H9 (cell line): ENCODE measurements around the gene ZCWPW1. TPM values are rescaled to one million over a fixed set of nuclear protein-coding genes. Genes with fewer than 3 reads are reported as not detected.

Source experiments
- DNase-seq: peaks from one replicate; pipeline ENCODE4 v3.0.0-alpha.2; 2017
- H2AFZ ChIP-seq: one replicate; pipeline ENCODE4 v1.6.1; 2013; ENCODE audit warnings: mild to moderate bottlenecking, low read length, control low read depth, moderate library complexity
- H2AK5ac ChIP-seq: 2 replicates; pipeline ENCODE4 v1.6.1; 2013; ENCODE audit warnings: low read length, control low read depth, mixed read lengths; ENCODE audit not compliant: insufficient read length
- H2BK120ac ChIP-seq: one replicate; pipeline ENCODE4 v1.6.1; 2013; ENCODE audit warnings: low read depth, mild to moderate bottlenecking, low read length, control low read depth, inconsistent platforms; ENCODE audit not compliant: poor library complexity, severe bottlenecking
- H2BK12ac ChIP-seq: 2 replicates; pipeline ENCODE4 v1.6.1; 2013; ENCODE audit warnings: low read length, control low read depth, mixed read lengths, low read depth; ENCODE audit not compliant: insufficient read length
- H2BK15ac ChIP-seq: 2 replicates; pipeline ENCODE4 v1.6.1; 2013; ENCODE audit warnings: low read depth, low read length, control low read depth
- H2BK20ac ChIP-seq: one replicate; pipeline ENCODE4 v1.6.1; 2013; ENCODE audit warnings: low read depth, mild to moderate bottlenecking, low read length, control low read depth, inconsistent platforms; ENCODE audit not compliant: poor library complexity, severe bottlenecking
- H2BK5ac ChIP-seq: 2 replicates; pipeline ENCODE4 v1.6.1; 2013; ENCODE audit warnings: low read length, control low read depth, mixed read lengths; ENCODE audit not compliant: insufficient read length
- H3K14ac ChIP-seq: 2 replicates; pipeline ENCODE4 v1.6.1; 2013; ENCODE audit warnings: low read length, control low read depth; ENCODE audit not compliant: insufficient read depth
- H3K18ac ChIP-seq: 2 replicates; pipeline ENCODE4 v1.6.1; 2013; ENCODE audit warnings: low read depth, mild to moderate bottlenecking, mixed read lengths, low read length, control low read depth; ENCODE audit not compliant: insufficient read length
- H3K23ac ChIP-seq: 2 replicates; pipeline ENCODE4 v1.6.1; 2013; ENCODE audit warnings: low read length, control low read depth, mixed read lengths, low read depth; ENCODE audit not compliant: insufficient read length
- H3K23me2 ChIP-seq: 2 replicates; pipeline ENCODE4 v1.6.1; 2013; ENCODE audit warnings: low read depth, mild to moderate bottlenecking, mixed read lengths, low read length, control low read depth; ENCODE audit not compliant: insufficient read length, poor library complexity, severe bottlenecking
- H3K27ac ChIP-seq: 2 replicates; pipeline ENCODE4 v1.5.1; 2013; ENCODE audit warnings: low read length, control low read depth, mixed read lengths, low read depth; ENCODE audit not compliant: insufficient read length
- H3K27me3 ChIP-seq: 2 replicates; pipeline ENCODE4 v1.6.1; 2013; ENCODE audit warnings: low read length, control low read depth, inconsistent platforms; ENCODE audit not compliant: insufficient read depth
- H3K4ac ChIP-seq: 2 replicates; pipeline ENCODE4 v1.6.1; 2013; ENCODE audit warnings: low read depth, mild to moderate bottlenecking, control low read depth, inconsistent platforms, low read length, moderate library complexity
- H3K4me1 ChIP-seq: 2 replicates; pipeline ENCODE4 v1.6.1; 2013; ENCODE audit warnings: low read length, control low read depth, inconsistent platforms; ENCODE audit not compliant: insufficient read depth
- H3K4me2 ChIP-seq: 2 replicates; pipeline ENCODE4 v1.6.1; 2013; ENCODE audit warnings: low read length, control low read depth, mixed read lengths; ENCODE audit not compliant: insufficient read length, insufficient read depth
- H3K56ac ChIP-seq: 2 replicates; pipeline ENCODE4 v1.6.1; 2013; ENCODE audit warnings: low read depth, mild to moderate bottlenecking, mixed read lengths, low read length, control low read depth; ENCODE audit not compliant: insufficient read length
- H3K79me1 ChIP-seq: 2 replicates; pipeline ENCODE4 v1.6.1; 2013; ENCODE audit warnings: low read depth, mild to moderate bottlenecking, moderate library complexity, low read length, control low read depth, inconsistent platforms; ENCODE audit not compliant: insufficient read depth, poor library complexity, severe bottlenecking
- H3K79me2 ChIP-seq: 2 replicates; pipeline ENCODE4 v1.6.1; 2013; ENCODE audit warnings: low read length, control low read depth, inconsistent platforms; ENCODE audit not compliant: insufficient read depth
- H3K9ac ChIP-seq: 2 replicates; pipeline ENCODE4 v1.6.1; 2013; ENCODE audit warnings: low read length, control low read depth, mixed read lengths; ENCODE audit not compliant: insufficient read length; ENCODE audit errors: extremely low read depth
- H3K9me3 ChIP-seq: one replicate; pipeline ENCODE4 v1.6.1; 2013; ENCODE audit warnings: low read depth, low read length, inconsistent platforms; ENCODE audit not compliant: control insufficient read depth
- H3T11ph ChIP-seq: one replicate; pipeline ENCODE4 v1.6.1; 2013; ENCODE audit warnings: mild to moderate bottlenecking, low read length, control low read depth, inconsistent platforms
- H4K20me1 ChIP-seq: one replicate; pipeline ENCODE4 v1.6.1; 2013; ENCODE audit not compliant: control insufficient read depth, insufficient read length, insufficient read depth
- H4K5ac ChIP-seq: 2 replicates; pipeline ENCODE4 v1.6.1; 2013; ENCODE audit warnings: low read depth, mild to moderate bottlenecking, mixed read lengths, low read length, control low read depth; ENCODE audit not compliant: insufficient read length
- H4K8ac ChIP-seq: replicated peaks from 2 replicates; pipeline ENCODE4 v1.6.1; 2013; ENCODE audit warnings: low read length, control low read depth, mixed read lengths, low read depth; ENCODE audit not compliant: insufficient read length
- H4K91ac ChIP-seq: 2 replicates; pipeline ENCODE4 v1.6.1; 2013; ENCODE audit warnings: low read depth, mild to moderate bottlenecking, moderate library complexity, mixed read lengths, low read length, control low read depth; ENCODE audit not compliant: insufficient read length
- H3K27ac Mint-ChIP-seq, 3 experiments: 2 replicates in 2 of 3; 3 replicates in 1 of 3; pipeline ENCODE4 v1.8.0; 2020 to 2021; ENCODE audit warnings: mixed read lengths in 3 of 3, mild to moderate bottlenecking in 1 of 3, moderate library complexity in 1 of 3
- H3K27me3 Mint-ChIP-seq: 2 replicates; pipeline ENCODE4 v1.8.0; 2021; ENCODE audit warnings: low read depth, mild to moderate bottlenecking, moderate library complexity, mixed read lengths
- H3K36me3 Mint-ChIP-seq, 3 experiments: 2 replicates in 2 of 3; 3 replicates in 1 of 3; pipeline ENCODE4 v1.8.0; 2020 to 2021; ENCODE audit warnings: low read depth in 3 of 3, mixed read lengths in 3 of 3; ENCODE audit not compliant: insufficient read depth in 1 of 3
- H3K4me1 Mint-ChIP-seq, 2 experiments: 2 replicates each; pipeline ENCODE4 v1.8.0; 2020; ENCODE audit warnings: mixed read lengths in 2 of 2
- H3K4me3 Mint-ChIP-seq, 2 experiments: 2 replicates in 1 of 2; 3 replicates in 1 of 2; pipeline ENCODE4 v1.8.0; 2020 to 2021; ENCODE audit warnings: mild to moderate bottlenecking in 2 of 2, mixed read lengths in 2 of 2, moderate library complexity in 1 of 2
- H3K9me3 Mint-ChIP-seq, 2 experiments: 2 replicates in 1 of 2; 3 replicates in 1 of 2; pipeline ENCODE4 v1.8.0; 2020; ENCODE audit warnings: mild to moderate bottlenecking in 2 of 2, mixed read lengths in 2 of 2, moderate library complexity in 1 of 2
- WGBS: extraction: QIAGEN DNeasy Blood & Tissue Kit; methylation state at CpG from one replicate; pipeline ENCODE4 v1.1.7; 2013; ENCODE audit warnings: missing lambda C conversion rate, low lambda C conversion rate, mixed read lengths; ENCODE audit not compliant: insufficient read length; ENCODE audit errors: extremely low coverage; 5-methylcytosine and 5-hydroxymethylcytosine counted together
- total RNA-seq: library from RNA; stranded (reverse); gene quantifications from 2 replicates; pipeline ENCODE4 v1.2.1, GENCODE V29; 2021
- TF ChIP-seq, protein P1 (sequence below): fragments of 200-600 bp; sonication (generic); conservative IDR thresholded peaks from 3 replicates; pipeline ENCODE4 v1.8.0; 2021; ENCODE audit warnings: antibody characterized with exemption, mild to moderate bottlenecking

Gene ZCWPW1
- total RNA-seq, 1 experiment from 2014 or later = 1.1 TPM

DNA sequence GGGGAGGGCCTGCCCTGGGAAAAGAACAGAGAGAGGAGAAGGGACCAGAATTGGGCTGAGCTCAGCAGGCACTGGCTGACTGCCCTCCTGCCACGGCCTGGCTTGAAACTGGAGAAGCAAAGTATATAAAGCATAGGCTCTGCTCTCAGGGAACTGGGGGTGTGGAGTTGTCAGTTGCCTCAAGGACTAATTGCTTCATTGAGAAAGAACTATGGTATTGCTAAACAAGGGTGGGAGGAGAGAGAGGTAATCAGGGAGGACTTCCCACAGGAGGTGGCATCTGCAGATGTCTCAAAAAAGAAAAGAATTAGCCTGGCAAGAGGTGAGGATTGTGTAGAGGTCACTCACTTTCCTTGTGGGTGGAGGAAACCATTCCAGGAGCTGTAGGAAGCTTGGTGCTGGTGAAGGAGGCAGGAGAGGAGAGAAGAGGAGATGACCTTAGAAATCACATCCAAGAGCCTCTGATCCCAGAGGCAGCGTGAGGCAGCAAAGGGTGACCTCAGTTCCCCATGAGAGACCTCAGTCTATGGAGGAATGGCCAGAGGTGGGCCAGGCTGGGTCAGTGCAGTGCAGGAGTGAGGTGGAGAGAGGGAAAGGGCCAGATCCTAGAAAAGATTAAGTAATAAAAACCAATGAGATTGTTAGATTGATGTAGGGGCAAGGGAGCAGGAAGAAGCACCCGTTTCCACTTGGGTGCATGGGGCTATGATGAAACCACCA, 68.2 kb downstream of the ZCWPW1 start:
- Mint-ChIP-seq H3K27ac (peak overlapping the region in 2 of 3 experiments; percentile 56 to 76; a peak in 5 of 7 replicates), H3K4me3 (no peak overlapping the region), H3K4me1 (0 out of 4 replicates have a peak, but pooled peaks cover 0 to 2% of the 10 kb centered on the region in 2 experiments), H3K9me3 (no peaks in the 10 kb centered on the region; a peak in 1 of 5 replicates), H3K27me3 (no peaks in the 10 kb centered on the region), H3K36me3 (peaks cover 55 to 92% (median 77%) of the 10 kb centered on the region in 3 experiments)
- no peak overlapping the region for H4K91ac ChIP-seq
- no peak overlapping the region for H4K5ac ChIP-seq
- no peaks in the 10 kb centered on the region for H3K9me3 ChIP-seq
- WGBS = no CpG with 5 or more reads among the region's 3 CpGs
- H2BK5ac ChIP-seq = no peak overlapping the region
- no peak for DNase-seq
- no peak overlapping the region for H2BK20ac ChIP-seq
- no peak overlapping the region for H2BK12ac ChIP-seq
- no peak overlapping the region for H2AK5ac ChIP-seq
- no peak overlapping the region for H3K18ac ChIP-seq
- TF ChIP-seq, protein P1, sequence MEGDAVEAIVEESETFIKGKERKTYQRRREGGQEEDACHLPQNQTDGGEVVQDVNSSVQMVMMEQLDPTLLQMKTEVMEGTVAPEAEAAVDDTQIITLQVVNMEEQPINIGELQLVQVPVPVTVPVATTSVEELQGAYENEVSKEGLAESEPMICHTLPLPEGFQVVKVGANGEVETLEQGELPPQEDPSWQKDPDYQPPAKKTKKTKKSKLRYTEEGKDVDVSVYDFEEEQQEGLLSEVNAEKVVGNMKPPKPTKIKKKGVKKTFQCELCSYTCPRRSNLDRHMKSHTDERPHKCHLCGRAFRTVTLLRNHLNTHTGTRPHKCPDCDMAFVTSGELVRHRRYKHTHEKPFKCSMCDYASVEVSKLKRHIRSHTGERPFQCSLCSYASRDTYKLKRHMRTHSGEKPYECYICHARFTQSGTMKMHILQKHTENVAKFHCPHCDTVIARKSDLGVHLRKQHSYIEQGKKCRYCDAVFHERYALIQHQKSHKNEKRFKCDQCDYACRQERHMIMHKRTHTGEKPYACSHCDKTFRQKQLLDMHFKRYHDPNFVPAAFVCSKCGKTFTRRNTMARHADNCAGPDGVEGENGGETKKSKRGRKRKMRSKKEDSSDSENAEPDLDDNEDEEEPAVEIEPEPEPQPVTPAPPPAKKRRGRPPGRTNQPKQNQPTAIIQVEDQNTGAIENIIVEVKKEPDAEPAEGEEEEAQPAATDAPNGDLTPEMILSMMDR = no peak
- no peaks in the 10 kb centered on the region for H3K27me3 ChIP-seq
- no peak overlapping the region for H3T11ph ChIP-seq
- no peaks in the 10 kb centered on the region for H3K79me2 ChIP-seq
- H2AFZ ChIP-seq = no peak overlapping the region
- no peak overlapping the region for H3K14ac ChIP-seq
- H3K23ac ChIP-seq = no peak overlapping the region
- H3K4me2 ChIP-seq = no peak overlapping the region
- H3K27ac ChIP-seq = no peak overlapping the region
- H3K4me1 ChIP-seq = no peaks in the 10 kb centered on the region
- no peaks in the 10 kb centered on the region for H3K23me2 ChIP-seq
- no peaks in the 10 kb centered on the region for H3K79me1 ChIP-seq
- no peak overlapping the region for H3K4ac ChIP-seq
- no peak overlapping the region for H3K9ac ChIP-seq
- H3K56ac ChIP-seq = no peak overlapping the region
- no peak overlapping the region for H2BK120ac ChIP-seq
- no peaks in the 10 kb centered on the region for H4K20me1 ChIP-seq
- H2BK15ac ChIP-seq = no peak overlapping the region
- no peak overlapping the region for H4K8ac ChIP-seq
